PC-3 (cell line): ENCODE data around the gene NAA25. TPM values are rescaled to one million over a fixed set of nuclear protein-coding genes. Genes with fewer than 3 reads are reported as not detected.

Experiments used
- ATAC-seq: fragments of 200-7000 bp; cut with Tn5 transposase; 2 replicates; pipeline ENCODE4 v1.9.1; 2020; ENCODE audit warnings: mild to moderate bottlenecking, moderate library complexity
- BruUV-seq: library from RNA; stranded (reverse); fragments of 400-500 nt; replicated peaks from 2 replicates; lab custom pipeline; 2021; lab: Mats Ljungman, UMichigan
- CTCF ChIA-PET: fragments of 300-600 bp; sonication (Branson Sonifier 250); formaldehyde crosslinking; loops from one replicate; lab custom pipeline; 2022; ENCODE audit warnings: antibody characterized with exemption; lab: Charles Lee
- POLR2A ChIA-PET: fragments of 300-600 bp; sonication (Branson Sonifier 250); formaldehyde crosslinking; loops from one replicate; lab custom pipeline; 2022; ENCODE audit warnings: antibody characterized with exemption; ENCODE audit not compliant: unreplicated experiment; lab: Charles Lee
- DNase-seq: peaks from one replicate; pipeline ENCODE4 v3.0.0-alpha.2; 2015
- H2AFZ ChIP-seq: fragments of 300-600 bp; sonication (generic); 2 replicates; pipeline ENCODE4 v1.6.0; 2016; ENCODE audit warnings: antibody characterized with exemption, low read length
- H3F3A ChIP-seq: fragments of 300-600 bp; sonication (generic); one replicate; pipeline ENCODE4 v1.6.0; 2017; ENCODE audit warnings: antibody characterized with exemption, low read length, control low read depth, mild to moderate bottlenecking; ENCODE audit not compliant: unreplicated experiment
- H3K27ac ChIP-seq: fragments of 300-600 bp; sonication (generic); 2 replicates; pipeline ENCODE4 v1.5.1; 2016; ENCODE audit warnings: mild to moderate bottlenecking, low read length
- H3K27me3 ChIP-seq: fragments of 300-600 bp; sonication (generic); 2 replicates; pipeline ENCODE4 v1.6.1; 2016; ENCODE audit warnings: low read length, mixed read lengths
- H3K36me3 ChIP-seq: fragments of 300-600 bp; sonication (generic); 2 replicates; pipeline ENCODE4 v1.6.1; 2016; ENCODE audit warnings: low read depth, mixed run types, low read length, mixed read lengths
- H3K4me1 ChIP-seq: fragments of 300-600 bp; sonication (generic); 2 replicates; pipeline ENCODE4 v1.5.1; 2016; ENCODE audit warnings: low read length; ENCODE audit not compliant: insufficient read depth
- H3K4me2 ChIP-seq: fragments of 300-600 bp; sonication (generic); 2 replicates; pipeline ENCODE4 v1.6.0; 2016; ENCODE audit warnings: low read length
- H3K4me3 ChIP-seq: fragments of 300-600 bp; sonication (generic); 2 replicates; pipeline ENCODE4 v1.5.1; 2016; ENCODE audit warnings: mild to moderate bottlenecking, low read length, mixed read lengths
- H3K79me2 ChIP-seq: fragments of 300-600 bp; sonication (generic); 2 replicates; pipeline ENCODE4 v1.6.1; 2017; ENCODE audit warnings: low read length, mixed read lengths
- H3K9ac ChIP-seq: fragments of 300-600 bp; sonication (generic); 2 replicates; pipeline ENCODE4 v1.6.0; 2016; ENCODE audit warnings: mild to moderate bottlenecking, low read length
- H3K9me2 ChIP-seq: fragments of 300-600 bp; sonication (generic); replicated peaks from 2 replicates; pipeline ENCODE4 v1.6.1; 2016; ENCODE audit warnings: mixed run types, low read length, mixed read lengths
- H3K9me3 ChIP-seq: fragments of 300-600 bp; sonication (generic); 2 replicates; pipeline ENCODE4 v1.6.1; 2016; ENCODE audit warnings: low read length, mixed read lengths
- H4K20me1 ChIP-seq: fragments of 300-600 bp; sonication (generic); 2 replicates; pipeline ENCODE4 v1.6.1; 2016; ENCODE audit warnings: low read length, mixed read lengths
- CTCF ChIP-seq: fragments of 300-600 bp; sonication (generic); conservative IDR thresholded peaks from 2 replicates; pipeline ENCODE4 v1.5.1; 2017; ENCODE audit warnings: antibody characterized with exemption, low read depth, mild to moderate bottlenecking, low read length
- EZH2 ChIP-seq: fragments of 300-600 bp; sonication (generic); IDR thresholded peaks from one replicate; pipeline ENCODE4 v1.6.1; 2017; ENCODE audit warnings: antibody characterized with exemption, mild to moderate bottlenecking, low read length; ENCODE audit not compliant: unreplicated experiment
- EZH2phosphoT487 ChIP-seq: fragments of 300-600 bp; sonication (generic); IDR thresholded peaks from 2 replicates; pipeline ENCODE4 v1.6.1; 2018; ENCODE audit warnings: mild to moderate bottlenecking, antibody characterized with exemption, low read length, borderline replicate concordance
- intact Hi-C: fragments of 100-400 bp; cut with micrococcal nuclease; formaldehyde crosslinking; loops from 2 replicates; pipeline ENCODE4 v1.9.0; 2023
- total RNA-seq: library from RNA; depleted of rRNA; stranded (reverse); fragments of >200 nt; gene quantifications from 2 replicates; pipeline ENCODE4 v1.2.3, GENCODE V29; 2014

NAA25 gene
- total RNA-seq, 1 experiment from 2014 or later = 33.3 TPM

DNA sequence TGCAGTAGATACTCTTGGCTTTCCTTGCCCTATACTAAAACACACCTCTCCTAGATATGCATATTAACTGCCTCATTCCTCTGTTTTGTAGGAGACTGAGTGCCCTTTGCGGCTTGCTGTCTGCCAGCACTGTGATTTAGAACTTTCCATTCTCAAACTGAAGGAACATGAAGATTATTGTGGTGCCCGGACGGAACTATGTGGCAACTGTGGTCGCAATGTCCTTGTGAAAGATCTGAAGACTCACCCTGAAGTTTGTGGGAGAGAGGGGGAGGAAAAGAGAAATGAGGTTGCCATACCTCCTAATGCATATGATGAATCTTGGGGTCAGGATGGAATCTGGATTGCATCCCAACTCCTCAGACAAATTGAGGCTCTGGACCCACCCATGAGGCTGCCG is 32.1 kb upstream of the NAA25 start:
- H3K79me2 ChIP-seq = no peaks in the 10 kb centered on the region
- ChIA-PET CTCF (no interaction called here), POLR2A (no interaction called here)
- intact Hi-C loops = no loop called here
- no peak overlapping the region for H3K27ac ChIP-seq
- no peaks in the 10 kb centered on the region for H4K20me1 ChIP-seq
- H3K9ac ChIP-seq = no peak overlapping the region
- no peaks in the 10 kb centered on the region for H3K27me3 ChIP-seq
- no peak for ATAC-seq
- BruUV-seq = no TSS peak
- H2AFZ ChIP-seq = no peak overlapping the region
- H3K9me2 ChIP-seq = no peaks in the 10 kb centered on the region
- no peaks in the 10 kb centered on the region for H3F3A ChIP-seq
- H3K4me1 ChIP-seq = peaks cover 5% of the 10 kb centered on the region; the same call in 1 of the 2 replicates
- H3K4me3 ChIP-seq = no peak overlapping the region
- TF ChIP-seq EZH2phosphoT487 = no peak
- TF ChIP-seq EZH2 = no peak
- no peak for TF ChIP-seq CTCF
- no peak for DNase-seq
- H3K9me3 ChIP-seq = no peaks in the 10 kb centered on the region
- H3K4me2 ChIP-seq = no peak overlapping the region
- peaks cover 39% of the 10 kb centered on the region; the same call in 1 of the 2 replicates for H3K36me3 ChIP-seq

- POLR2A ChIA-PET = no interaction called here
Measured at GRCh38 chr12:112134731-112135130, 26.1 kb upstream of the NAA25 start.

More at GRCh38 chr12:112134731-112135130, 26.1 kb upstream of the NAA25 start:
- Histone ChIP-seq H3K27me3 (no peaks in the 10 kb centered on the region), H3K27ac (no peak overlapping the region), H3K4me3 (no peak overlapping the region), H3K9me3 (no peaks in the 10 kb centered on the region), H4K20me1 (no peaks in the 10 kb centered on the region), H2AFZ (no peak overlapping the region), H3K79me2 (peaks cover 12% of the 10 kb centered on the region; the same call in 1 of the 2 replicates), H3K4me1 (peaks cover 14% of the 10 kb centered on the region), H3F3A (no peaks in the 10 kb centered on the region), H3K9me2 (no peaks in the 10 kb centered on the region), H3K9ac (no peak overlapping the region), H3K36me3 (peaks cover 18% of the 10 kb centered on the region), H3K4me2 (no peak overlapping the region)
- intact Hi-C loops = no loop called here
- DNase-seq (no peak), ATAC-seq (no peak)
- TF ChIP-seq CTCF (no peak), EZH2phosphoT487 (no peak), EZH2 (no peak)
- no TSS peak for BruUV-seq
- CTCF ChIA-PET = no interaction called here
